ENCODE measurements around the gene LPAR6.

Gene LPAR6

GRCh38 chr13:48446464-48446863, 33.6 kb upstream of the LPAR6 start:
- H3K27me3 ChIP-seq (ENCODE audit: insufficient read depth, low read length, poor library complexity, severe bottlenecking), result no peaks in the 10 kb centered on the region
- TF ChIP-seq EZH2phosphoT487 (IDR thresholded peaks at IDR 0.05; ENCODE audit: borderline replicate concordance), result no peak
- TF ChIP-seq CTCF (conservative IDR thresholded peaks at IDR 0.05; ENCODE audit: low read length), result no peak
- no peaks in the 10 kb centered on the region for H4K20me1 ChIP-seq (ENCODE audit: insufficient read depth, low read length, poor library complexity, severe bottlenecking)
- H3K4me1 ChIP-seq (ENCODE audit: insufficient read depth, low read length, poor library complexity, severe bottlenecking), result peaks cover 37% of the 10 kb centered on the region
- peaks cover 4% of the 10 kb centered on the region for H3K36me3 ChIP-seq (ENCODE audit: insufficient read depth, low read length)
- no peak overlapping the region for H2AFZ ChIP-seq (ENCODE audit: low read length)
- peaks cover 10% of the 10 kb centered on the region; the same call in 1 of the 2 replicates for H3K9me3 ChIP-seq (ENCODE audit: insufficient read depth, low read depth, low read length)
- H3K4me2 ChIP-seq (ENCODE audit: low read depth, low read length, poor library complexity, severe bottlenecking), result peak overlapping the region; percentile 34
- no peak overlapping the region for H3K4me3 ChIP-seq (ENCODE audit: low read length, poor library complexity, severe bottlenecking)
- no peaks in the 10 kb centered on the region for H3K9me2 ChIP-seq (replicated peaks; ENCODE audit: low read depth, low read length)
- peaks cover 8% of the 10 kb centered on the region; the same call in 1 of the 2 replicates for H3F3A ChIP-seq (ENCODE audit: low read depth)
- H3K79me2 ChIP-seq (ENCODE audit: insufficient read depth, low read length), result peaks cover 29% of the 10 kb centered on the region
- H3K9ac ChIP-seq (ENCODE audit: low read depth, low read length, poor library complexity, severe bottlenecking), result no peak overlapping the region

- Histone ChIP-seq H3K4me1 (ENCODE audit: insufficient read depth, low read length, poor library complexity, severe bottlenecking) (peaks cover 33% of the 10 kb centered on the region), H3K9me2 (replicated peaks; ENCODE audit: low read depth, low read length) (no peaks in the 10 kb centered on the region), H3K36me3 (ENCODE audit: insufficient read depth, low read length) (no peaks in the 10 kb centered on the region), H3K9me3 (ENCODE audit: insufficient read depth, low read depth, low read length) (no peaks in the 10 kb centered on the region), H3K27me3 (ENCODE audit: insufficient read depth, low read length, poor library complexity, severe bottlenecking) (no peaks in the 10 kb centered on the region), H3K4me2 (ENCODE audit: low read depth, low read length, poor library complexity, severe bottlenecking) (peak overlapping the region; percentile 29), H4K20me1 (ENCODE audit: insufficient read depth, low read length, poor library complexity, severe bottlenecking) (no peaks in the 10 kb centered on the region), H2AFZ (ENCODE audit: low read length) (no peak overlapping the region), H3K9ac (ENCODE audit: low read depth, low read length, poor library complexity, severe bottlenecking) (no peak overlapping the region), H3K79me2 (ENCODE audit: insufficient read depth, low read length) (peaks cover 18% of the 10 kb centered on the region; the same call in 1 of the 2 replicates), H3F3A (ENCODE audit: low read depth) (peaks cover 6% of the 10 kb centered on the region; the same call in 1 of the 2 replicates), H3K4me3 (ENCODE audit: low read length, poor library complexity, severe bottlenecking) (peak overlapping the region; percentile 15)
- TF ChIP-seq EZH2phosphoT487 (IDR thresholded peaks at IDR 0.05; ENCODE audit: borderline replicate concordance) (no peak), CTCF (conservative IDR thresholded peaks at IDR 0.05; ENCODE audit: low read length) (no peak)
Measured at GRCh38 chr13:48443442-48444208, 30.7 kb upstream of the LPAR6 start.

GRCh38 chr13:48437371-48437770, 24.5 kb upstream of the LPAR6 start:
- TF ChIP-seq EZH2phosphoT487 (IDR thresholded peaks at IDR 0.05; ENCODE audit: borderline replicate concordance) (no peak), CTCF (conservative IDR thresholded peaks at IDR 0.05; ENCODE audit: low read length) (no peak)
- Histone ChIP-seq H3K4me2 (ENCODE audit: low read depth, low read length, poor library complexity, severe bottlenecking) (no peak overlapping the region), H3K9ac (ENCODE audit: low read depth, low read length, poor library complexity, severe bottlenecking) (peak overlapping the region; percentile 47), H4K20me1 (ENCODE audit: insufficient read depth, low read length, poor library complexity, severe bottlenecking) (no peaks in the 10 kb centered on the region), H3K9me3 (ENCODE audit: insufficient read depth, low read depth, low read length) (no peaks in the 10 kb centered on the region), H3K79me2 (ENCODE audit: insufficient read depth, low read length) (peaks cover 45% of the 10 kb centered on the region), H3F3A (ENCODE audit: low read depth) (0 out of 2 replicates have a peak, but pooled peaks cover 1% of the 10 kb centered on the region), H3K4me1 (ENCODE audit: insufficient read depth, low read length, poor library complexity, severe bottlenecking) (peaks cover 35% of the 10 kb centered on the region), H3K9me2 (replicated peaks; ENCODE audit: low read depth, low read length) (no peaks in the 10 kb centered on the region), H3K4me3 (ENCODE audit: low read length, poor library complexity, severe bottlenecking) (no peak overlapping the region), H3K36me3 (ENCODE audit: insufficient read depth, low read length) (no peaks in the 10 kb centered on the region), H2AFZ (ENCODE audit: low read length) (no peak overlapping the region), H3K27me3 (ENCODE audit: insufficient read depth, low read length, poor library complexity, severe bottlenecking) (no peaks in the 10 kb centered on the region)
